Superior temporal gyrus (tissue), 1 donor: ENCODE results near the gene ELP2.
A peak's percentile ranks its signal among the peaks of the same experiment; 100 is the strongest.
"Not testable (repeated sequence)": the region's sequence is repeated elsewhere in the genome, so short reads cannot be mapped to it uniquely, and the experiment has no call there.

Experiments
- DNase-seq: peaks from one replicate; pipeline ENCODE4 v3.0.0-alpha.2; 2016; ENCODE audit errors: extremely low spot score

ELP2 gene

DNA sequence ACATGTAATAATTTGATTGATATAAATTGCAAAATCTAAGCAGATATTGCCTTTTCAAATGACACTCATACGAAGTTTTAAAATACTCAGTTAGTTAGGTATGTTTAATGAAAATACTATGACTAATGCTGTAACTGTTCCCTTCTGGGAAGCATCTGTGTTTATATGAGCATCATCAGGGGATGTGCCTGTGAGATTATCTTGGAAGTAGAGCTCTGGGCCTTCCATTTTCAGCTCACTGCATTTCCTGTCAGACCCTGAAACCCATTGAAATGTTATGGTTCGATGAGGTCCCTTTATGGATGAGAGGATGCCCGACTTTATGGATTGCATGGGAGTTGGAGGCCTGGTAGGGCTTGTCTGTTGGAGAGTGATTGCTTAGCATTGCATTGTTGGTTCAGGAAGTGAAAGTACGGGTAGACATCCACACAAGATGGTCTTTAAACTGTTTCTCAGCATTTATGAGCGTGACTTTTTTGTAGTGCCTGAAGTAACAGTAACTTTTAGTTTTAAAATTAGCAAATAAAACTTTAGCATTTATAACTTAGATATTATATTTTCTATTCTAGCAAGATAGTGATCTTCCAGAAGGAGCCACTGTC, 28.7 kb downstream of the ELP2 start:
- no peak for DNase-seq

DNA sequence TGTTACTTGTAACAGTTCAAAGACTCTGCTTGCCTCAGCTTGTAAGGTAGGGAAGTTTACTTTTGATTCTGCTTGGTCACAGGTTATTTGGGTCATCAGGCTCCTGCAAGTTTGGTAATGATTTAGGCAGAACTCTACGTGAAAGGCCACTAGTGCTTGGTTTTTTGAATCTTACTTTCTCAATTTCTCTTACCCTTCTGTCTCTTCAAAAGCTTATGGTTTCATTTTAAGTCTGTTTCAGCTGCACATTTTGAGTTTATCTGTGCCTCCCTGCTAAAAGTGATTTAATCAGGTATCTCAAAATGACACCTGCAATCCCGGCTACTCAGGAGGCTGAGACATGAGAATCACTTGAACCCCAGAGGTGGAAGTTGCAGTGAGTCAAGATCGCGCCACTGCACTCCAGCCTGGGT, 31.3 kb downstream of the ELP2 start:
- DNase-seq, result no peak

DNA sequence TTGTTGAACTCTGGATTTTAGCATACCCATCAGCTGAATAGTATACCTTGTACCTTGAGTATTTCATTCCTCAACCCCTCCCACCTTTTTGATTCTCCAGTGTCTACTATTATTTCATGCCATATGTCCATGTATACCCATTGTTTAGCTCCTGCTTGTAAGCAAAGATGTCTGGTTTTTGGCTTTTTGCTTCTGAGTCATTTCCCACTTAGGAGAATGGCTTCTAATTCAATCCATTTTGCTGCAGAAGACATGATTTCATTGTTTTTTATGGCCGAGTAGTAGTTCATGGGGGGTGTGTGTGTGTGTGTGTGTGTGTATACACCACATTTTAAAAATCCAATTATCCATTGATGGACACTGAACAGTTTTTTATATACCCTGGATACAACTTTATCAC, 33.3 kb downstream of the ELP2 start:
- no peak for DNase-seq

DNA sequence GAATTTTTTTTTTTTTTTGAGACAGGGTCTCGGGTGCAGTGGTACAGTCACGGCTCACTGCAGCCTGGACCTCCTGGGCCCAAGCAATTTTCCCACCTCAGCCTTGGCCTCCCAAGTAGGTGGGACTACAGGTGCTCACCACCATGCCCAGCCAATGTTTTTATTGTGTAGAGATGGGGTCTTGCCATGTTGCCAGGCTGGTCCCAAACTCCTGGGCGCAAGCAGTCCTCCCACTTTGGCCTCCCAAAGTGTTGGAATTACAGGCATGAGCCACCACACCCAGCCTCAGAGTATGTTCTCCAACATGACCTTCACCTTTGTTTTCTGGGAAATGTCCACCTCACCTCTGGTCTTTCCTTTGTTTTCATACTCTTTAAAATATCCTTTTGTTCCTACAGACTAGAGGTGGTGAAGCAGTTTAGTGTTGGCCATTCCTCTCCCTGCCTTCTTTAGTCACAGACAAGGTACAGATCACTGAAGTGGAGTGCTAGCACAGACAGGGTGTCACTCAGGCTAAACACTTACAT, 38.1 kb downstream of the ELP2 start:
- no peak for DNase-seq

DNA sequence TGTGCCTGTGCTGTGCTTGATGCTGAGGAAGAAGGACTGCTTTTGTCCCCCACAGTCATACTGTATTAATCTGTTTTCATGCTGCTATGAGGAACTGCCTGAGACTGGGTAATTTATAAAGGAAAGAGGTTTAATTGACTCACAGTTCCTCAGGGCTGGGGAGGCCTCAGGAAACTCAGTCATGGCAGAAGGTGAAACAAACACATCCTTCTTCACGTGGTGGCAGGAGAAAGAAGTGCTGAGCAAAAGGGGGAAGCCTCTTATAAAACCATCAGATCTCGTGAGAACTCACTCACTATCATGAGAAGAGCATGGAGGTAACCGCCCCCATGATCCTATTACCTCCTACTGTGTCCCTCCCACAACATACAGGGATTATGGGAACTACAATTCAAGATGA, 38.6 kb downstream of the ELP2 start:
- not testable (repeated sequence) for DNase-seq

DNA sequence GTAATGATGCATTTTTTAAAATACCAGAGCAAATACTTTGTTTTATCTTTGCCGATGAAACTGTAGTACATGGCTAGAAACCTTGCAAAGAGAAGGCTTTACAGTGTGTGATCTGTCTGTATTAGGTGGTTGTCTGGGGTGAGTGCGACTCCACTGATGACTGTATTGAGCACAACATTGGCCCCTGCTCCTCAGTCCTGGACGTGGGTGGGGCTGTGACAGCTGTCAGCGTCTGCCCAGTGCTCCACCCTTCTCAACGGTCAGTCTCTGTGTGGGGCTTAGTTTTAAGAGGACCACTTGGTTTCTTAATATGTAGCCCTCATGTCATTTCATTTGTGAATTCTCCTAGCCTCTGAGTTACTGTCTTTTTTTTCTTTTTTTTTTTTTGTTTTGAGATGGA, 40.2 kb downstream of the ELP2 start:
- no peak for DNase-seq

DNA sequence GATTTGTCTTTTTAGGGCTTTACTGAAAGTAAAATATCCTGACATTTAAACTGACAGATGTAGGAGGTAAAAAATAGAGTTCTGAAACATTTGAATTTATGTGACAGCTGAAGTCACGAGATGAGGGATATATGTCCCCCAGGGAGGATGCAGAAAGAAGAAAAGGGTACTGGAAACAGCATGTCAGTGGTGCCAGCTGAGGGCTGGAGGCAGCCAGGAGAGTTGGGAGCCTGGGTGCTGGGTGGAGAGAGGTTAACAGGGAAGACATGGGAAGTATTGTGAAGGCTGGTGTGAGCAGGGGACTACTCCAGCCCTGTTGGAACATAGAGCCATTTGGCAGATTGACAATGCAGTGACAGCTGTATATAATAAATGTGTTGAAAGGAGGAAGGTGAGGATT, 45.8 kb downstream of the ELP2 start:
- no peak for DNase-seq

DNA sequence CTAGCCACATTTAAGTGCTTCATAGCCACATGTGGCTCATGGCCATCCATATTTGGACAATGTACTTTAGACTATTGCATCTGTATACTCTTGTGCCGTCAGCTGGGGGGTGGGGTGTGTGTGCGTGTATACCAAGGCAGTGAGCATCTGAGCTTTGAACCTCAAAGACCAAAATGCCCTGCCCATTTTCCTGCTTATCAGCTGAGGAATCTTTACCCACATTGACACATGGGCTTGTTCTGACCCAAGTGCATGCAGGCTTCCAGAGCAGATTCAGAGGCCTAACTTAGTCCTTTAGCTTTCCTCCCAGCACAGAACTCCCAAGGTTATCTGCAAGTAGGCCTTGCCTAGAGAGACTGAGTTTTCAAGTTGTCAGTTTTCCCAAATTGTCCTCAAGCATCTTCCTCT, 46.5 kb downstream of the ELP2 start:
- DNase-seq, result no peak

DNA sequence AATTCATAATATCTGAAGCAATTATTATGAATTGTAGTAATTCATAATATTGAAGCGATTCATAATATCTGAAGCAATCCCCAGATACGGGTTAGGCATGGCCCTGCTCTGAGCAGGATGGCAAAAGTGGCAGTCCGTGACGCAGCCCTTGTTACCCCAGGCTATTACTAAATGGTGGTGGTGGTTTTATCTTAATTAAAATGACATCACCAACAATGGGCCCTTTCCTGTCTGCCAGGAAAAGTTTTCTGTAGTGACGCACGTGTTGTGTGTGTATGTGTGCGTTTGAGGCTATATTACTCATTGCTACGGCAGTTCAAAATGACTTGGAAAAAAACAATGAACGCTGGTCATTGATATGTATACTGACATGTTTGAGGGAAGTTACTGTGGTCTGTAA, 47.0 kb downstream of the ELP2 start:
- DNase-seq, result no peak

DNA sequence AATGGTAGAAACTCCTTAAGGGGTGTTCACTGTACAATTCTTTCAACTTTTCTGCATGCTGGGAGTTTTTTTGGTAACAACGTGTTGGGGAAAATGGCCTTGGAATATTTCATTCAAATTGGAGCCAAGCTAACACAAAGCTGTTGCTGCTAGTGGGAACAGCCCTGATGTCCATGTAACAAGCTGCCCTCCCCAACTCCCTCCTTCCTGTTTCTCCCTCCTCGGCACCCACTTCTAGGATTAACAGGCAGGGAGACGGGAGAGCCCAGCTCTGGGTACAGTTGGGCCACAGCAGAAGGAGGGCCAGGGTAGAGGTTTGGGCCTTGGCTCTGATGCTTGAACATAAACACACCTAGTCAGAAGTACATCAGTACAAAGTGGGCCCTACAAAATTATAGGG, 48.2 kb downstream of the ELP2 start:
- DNase-seq, result no peak

DNA sequence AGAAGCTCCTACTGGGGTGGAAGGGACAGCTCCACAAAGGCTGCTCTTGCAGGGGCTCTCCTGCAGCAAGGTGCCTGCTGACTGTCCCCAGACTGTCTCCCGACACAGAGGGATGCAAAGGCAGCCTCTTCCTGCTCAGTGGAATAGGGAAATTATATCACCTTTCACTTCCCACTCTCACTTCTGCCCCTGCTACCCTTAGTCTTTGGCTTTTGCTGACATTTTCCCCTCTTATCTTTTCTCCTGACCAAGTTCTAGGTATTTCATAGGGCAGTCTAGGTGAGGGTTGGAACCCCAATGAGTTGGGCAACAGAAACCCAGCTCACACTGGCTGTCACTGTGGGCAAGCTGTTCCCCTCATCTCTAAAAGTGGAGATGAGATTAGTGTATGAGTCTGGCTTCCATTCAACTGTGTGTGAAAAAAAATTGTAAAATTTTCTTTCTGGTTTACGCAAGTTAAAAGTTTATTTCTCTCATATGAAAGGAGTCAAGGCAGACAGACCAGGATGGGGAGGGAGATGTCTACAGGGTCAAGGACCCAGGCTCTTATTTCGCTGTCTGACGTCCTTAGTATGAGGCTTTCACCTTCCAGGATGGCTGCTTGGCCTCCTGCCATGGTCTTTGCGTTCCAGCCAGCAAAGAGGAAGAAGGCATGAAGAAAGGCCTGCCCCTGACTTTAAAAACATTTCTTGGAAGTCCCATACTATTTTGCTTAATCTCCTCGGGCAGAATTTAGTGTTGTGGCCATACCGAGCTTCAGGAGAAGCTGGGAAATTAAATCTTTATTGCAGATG, 50.1 kb downstream of the ELP2 start:
- peak; percentile 31 for DNase-seq

DNA sequence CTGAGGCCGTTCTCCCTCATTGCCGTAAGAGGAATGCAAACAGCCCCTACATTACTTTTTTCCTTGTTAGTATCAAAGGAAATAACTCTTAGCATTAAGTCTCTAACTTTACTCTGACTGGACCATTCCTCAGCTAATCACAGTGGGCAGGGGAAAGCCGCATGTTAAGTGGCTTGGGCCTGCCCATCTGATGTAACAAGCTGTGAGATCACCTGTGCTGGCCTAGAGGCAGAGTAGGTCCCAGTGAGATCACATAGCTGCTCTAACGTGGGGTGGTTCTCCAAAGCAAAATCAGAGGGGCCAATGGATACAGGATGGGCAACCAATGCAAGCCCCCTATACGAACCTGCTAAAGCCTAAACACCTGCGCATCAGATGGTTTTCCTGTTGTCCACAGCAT, 51.7 kb downstream of the ELP2 start:
- DNase-seq, result no peak

DNA sequence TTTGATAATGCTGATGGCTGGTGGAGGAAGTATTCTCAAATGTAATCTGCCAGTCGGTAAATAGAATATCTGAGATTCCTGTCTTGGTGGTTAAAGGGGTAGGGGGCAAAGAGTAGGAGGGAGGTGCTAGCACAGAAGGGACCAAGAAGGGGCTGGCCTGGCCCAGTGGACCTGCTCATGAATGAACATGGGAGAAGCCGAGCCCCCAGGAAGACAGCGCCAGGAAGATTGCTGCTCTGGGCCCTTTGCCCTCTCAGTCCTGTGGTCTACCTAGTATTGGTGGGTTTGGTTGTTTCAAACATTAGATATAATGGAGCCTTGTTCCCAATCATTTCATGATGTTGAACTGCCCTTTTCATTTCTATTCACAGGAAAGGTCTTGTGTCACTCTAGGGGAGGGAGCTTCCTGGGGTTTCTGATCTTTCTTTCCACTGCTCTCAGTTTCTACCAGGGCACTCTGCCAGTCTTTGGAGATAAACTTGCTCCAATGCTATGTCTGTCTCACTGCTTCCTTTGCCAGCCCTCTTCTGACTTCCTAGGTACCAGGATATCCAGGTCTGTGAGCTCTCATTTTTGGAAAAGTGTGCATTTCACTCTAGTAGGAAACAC, 52.3 kb downstream of the ELP2 start:
- no peak for DNase-seq

DNA sequence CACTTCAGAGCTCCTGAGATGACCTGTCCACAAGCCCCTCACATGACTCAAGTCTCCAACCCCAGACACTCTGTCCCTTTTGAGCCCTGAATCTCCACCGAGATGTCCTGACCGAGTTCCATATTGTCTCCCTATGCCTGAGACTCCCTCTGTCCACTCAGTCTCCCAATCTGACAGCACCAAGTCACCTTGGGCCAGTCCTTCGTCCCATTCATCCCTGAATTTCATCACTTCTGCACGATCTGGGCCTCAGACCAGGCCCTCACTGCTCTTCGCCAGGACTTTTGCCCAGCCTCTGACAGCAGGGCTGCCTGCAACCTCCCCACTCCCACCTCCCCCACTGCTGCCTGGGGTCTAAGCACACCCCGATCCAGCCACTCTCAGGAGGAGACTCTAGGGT, 53.3 kb downstream of the ELP2 start:
- no peak for DNase-seq

DNA sequence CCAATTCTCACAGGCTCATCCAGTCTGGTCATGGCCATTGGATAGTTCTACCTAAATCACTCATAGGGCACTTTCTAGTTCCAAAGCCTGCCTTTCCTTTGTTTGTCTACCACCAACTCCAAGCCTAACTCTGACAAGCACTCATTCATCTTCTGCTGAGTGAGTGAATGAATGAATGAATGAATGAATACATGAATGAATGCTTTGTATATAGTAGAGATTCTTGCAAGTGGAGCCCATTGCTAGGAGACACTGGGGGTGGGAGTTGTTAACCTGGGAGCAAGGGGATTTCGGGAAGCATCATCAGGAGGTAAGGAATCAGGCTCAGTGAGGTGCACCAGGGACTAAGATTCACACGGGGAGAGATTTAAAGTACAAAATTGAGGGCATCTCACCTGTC, 54.3 kb downstream of the ELP2 start:
- DNase-seq, result no peak

DNA sequence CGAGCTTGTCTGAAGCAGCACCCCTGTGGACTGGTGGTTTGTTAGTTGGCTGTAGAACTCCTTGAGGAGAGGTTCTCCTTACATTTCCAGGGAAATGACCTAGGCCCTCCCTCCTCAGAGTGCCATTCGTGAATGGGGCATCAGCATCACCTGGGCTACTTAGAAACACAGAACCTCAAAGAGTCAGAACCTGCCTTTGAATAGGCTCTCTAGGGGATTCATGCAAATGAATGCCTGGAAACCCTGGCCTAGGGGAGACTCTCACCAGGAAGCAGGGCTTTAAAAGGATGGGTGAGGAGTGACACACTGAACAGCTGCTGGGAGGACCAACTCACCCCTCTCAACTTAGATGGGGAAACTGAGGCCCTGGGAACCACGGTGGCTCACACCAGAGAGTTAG, 55.5 kb downstream of the ELP2 start:
- no peak for DNase-seq

DNA sequence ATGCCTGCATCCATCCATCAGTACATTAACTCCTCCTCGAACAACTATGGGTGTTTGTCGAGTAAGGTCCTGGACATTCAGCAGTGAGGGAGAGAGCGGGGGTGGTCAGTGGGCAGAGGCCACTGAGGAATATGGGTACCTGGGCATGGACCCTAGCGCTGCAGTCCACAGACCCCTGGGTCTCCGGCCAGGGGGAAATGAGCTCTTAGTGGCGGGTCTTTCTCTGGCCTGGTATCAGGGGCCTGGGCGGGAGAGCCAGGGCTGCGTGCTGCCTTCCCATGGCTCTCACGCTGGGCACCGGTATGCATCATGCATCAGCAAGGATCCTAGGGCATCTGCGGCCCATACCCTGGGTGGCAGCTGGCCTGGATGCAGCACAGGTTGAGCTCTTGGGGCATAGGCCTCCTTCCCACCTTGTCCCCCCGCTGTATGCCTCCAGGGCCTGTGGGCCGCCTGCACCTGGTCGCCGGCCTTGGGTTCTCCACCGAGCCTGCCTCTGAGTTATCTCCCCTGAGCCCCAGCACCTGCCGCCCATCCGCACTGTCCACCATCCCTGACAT, 56.3 kb downstream of the ELP2 start:
- no peak for DNase-seq

DNA sequence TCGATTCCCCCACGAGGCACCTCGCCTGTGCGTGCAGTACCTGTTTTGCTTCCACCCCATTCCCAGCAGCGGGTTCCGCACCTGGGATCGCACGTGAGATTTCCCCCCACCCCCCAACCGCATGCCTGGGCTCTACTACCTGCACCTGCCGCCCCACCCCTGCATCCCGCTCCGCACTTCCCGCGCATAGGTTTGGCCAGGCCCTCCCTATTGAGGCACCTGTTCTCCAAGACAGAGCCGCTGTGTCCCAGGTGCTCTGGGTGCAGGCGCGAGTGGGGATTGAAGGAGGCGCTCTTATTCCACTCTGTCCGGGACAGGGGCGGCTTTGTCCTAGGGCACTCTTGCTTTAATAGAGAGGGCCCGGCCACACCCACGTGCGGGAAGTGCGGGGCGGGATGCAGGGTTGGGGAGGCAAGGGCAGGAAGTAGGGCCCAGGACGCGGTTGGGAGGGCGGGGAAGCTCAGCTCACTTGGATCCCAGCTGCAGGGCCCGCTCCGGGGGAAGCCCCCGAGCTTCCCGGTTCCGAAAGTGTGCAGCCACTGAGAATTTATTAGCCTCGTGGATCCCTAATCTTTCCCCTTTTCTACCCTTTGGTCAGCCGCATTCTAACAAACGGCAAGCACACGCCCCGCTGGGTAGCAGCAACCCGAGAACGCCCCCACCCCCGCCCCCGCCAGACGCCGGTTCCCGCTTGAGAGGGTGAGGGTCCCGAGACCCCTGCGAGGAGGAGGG, 56.9 kb downstream of the ELP2 start:
- DNase-seq, result no peak

DNA sequence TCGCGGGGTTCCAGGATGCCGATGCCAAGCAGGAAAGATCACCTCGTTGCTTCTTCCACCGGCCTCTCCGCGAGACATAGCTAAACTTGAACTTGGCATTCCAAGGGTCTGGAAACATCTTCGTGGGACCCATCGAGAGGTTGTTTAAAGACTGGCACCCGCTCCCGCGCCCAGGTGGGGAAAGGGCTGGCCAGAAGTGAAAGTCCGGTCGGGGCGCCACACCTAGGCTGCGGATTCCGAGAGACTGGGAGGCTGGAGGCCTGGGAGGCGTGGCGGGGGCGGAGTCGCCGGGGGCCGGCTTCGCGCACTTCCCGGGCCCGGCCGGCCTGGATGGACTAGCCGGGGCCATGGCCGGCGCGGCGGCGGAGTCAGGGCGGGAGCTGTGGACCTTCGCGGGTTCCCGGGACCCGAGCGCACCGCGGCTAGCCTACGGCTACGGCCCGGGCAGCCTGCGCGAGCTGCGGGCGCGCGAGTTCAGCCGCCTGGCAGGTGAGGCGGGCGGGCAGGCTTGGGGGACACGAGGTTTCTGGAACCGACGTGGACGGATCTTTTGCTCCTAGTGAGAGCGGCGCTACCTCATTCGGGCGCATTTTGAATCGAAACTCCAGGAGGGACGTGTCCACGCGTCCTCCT, 57.6 kb downstream of the ELP2 start, which contains the start of gene MOCOS:
TSS of gene MOCOS (plus strand) at position 305 of the 633 bp plus-strand sequence. CDS start at position 348, 43 bp downstream.
- DNase-seq, result no peak

DNA sequence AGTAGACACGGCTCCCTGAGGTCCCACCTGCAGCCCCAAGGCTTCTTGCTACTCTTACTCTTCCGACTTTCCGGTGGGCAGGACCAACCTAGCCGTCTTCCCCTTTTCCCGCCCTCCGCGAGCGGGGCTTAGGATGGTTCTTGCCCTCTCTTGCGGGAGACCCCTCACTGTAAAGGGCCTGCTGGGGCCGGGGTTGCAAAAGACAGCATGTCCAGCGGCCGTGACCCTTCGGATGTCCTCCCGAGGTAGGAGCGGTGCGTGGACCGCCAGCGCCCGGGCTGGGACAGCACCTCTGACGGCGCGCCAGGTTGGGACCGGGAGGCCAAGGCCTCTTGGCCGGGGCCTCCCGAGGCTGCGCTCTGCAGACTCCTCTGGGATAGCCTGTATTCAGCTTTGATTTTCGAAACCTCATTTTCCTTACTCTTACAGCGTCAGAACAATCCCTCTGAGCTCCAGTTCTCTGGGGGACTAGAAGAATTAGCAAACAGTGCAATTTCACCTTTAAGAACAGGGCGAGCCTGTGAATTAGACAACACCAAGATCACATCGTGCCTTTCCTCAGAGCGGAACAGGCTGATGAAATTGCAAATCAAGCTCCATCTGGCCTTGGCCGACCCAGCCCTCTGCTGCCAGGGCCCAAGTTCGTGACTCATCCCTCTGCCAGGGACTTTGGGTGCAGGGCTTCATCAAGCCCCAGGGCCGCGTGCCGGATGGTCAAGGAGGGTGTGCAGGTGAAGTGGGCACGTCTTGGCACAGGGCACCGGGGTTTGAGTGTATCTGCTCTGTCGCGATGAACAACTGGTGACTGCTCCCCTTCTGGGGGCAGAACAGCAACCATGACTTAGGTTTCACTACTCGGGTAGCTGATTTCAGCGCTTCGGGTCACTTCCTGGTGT, 58.4 kb downstream of the ELP2 start:
- DNase-seq, result no peak
